ENCODE results near the gene MRPL22.
"Not testable (repeated sequence)": the region's sequence is repeated elsewhere in the genome, so short reads cannot be mapped to it uniquely, and the experiment has no call there.

The MRPL22 gene

GRCh38 chr5:154923441-154924430 is 17.1 kb upstream of the MRPL22 start:
- no peak for TF ChIP-seq CTCF (IDR thresholded peaks at IDR 0.05; ENCODE audit: insufficient read depth, missing control alignments)
- FAIRE-seq (no peak), DNase-seq (ENCODE audit: insufficient read length, low spot score) (no peak)

GRCh38 chr5:154933537-154933936 is 7.3 kb upstream of the MRPL22 start:
- DNase-seq (ENCODE audit: insufficient read length, low spot score) (no peak), FAIRE-seq (no peak)
- no peak for TF ChIP-seq CTCF (IDR thresholded peaks at IDR 0.05; ENCODE audit: insufficient read depth, missing control alignments)

GRCh38 chr5:154934881-154935280 is 6.0 kb upstream of the MRPL22 start:
- DNase-seq (ENCODE audit: insufficient read length, low spot score) (no peak), FAIRE-seq (no peak)
- TF ChIP-seq CTCF (IDR thresholded peaks at IDR 0.05; ENCODE audit: insufficient read depth, missing control alignments) = no peak

- FAIRE-seq = no peak
These were observed 3.6 kb upstream of the MRPL22 start for GRCh38 chr5:154937186-154937717.

GRCh38 chr5:154937718-154938466 is 3.0 kb upstream of the MRPL22 start, which contains the start of gene GEMIN5:
TSS of gene GEMIN5 (minus strand) at chr5:154938211. CDS start at chr5:154938133, 78 bp downstream.
- FAIRE-seq (no peak), DNase-seq (ENCODE audit: insufficient read length, low spot score) (peak; percentile 90)
- TF ChIP-seq CTCF (IDR thresholded peaks at IDR 0.05; ENCODE audit: insufficient read depth, missing control alignments) = no peak

More at GRCh38 chr5:154937186-154937717, 3.6 kb upstream of the MRPL22 start:
- no peak for DNase-seq (ENCODE audit: insufficient read length, low spot score)
- no peak for TF ChIP-seq CTCF (IDR thresholded peaks at IDR 0.05; ENCODE audit: insufficient read depth, missing control alignments)

GRCh38 chr5:154939387-154939786 is 1.5 kb upstream of the MRPL22 start:
- not testable (repeated sequence) for DNase-seq (ENCODE audit: insufficient read length, low spot score); FAIRE-seq

GRCh38 chr5:154940375-154940771 is 500 bp upstream of the MRPL22 start:
- FAIRE-seq = no peak
- DNase-seq (ENCODE audit: insufficient read length, low spot score) = no peak
- TF ChIP-seq CTCF (IDR thresholded peaks at IDR 0.05; ENCODE audit: insufficient read depth, missing control alignments) = no peak
